Measurements from ENCODE around the gene CACNA1C.

The CACNA1C gene

DNA sequence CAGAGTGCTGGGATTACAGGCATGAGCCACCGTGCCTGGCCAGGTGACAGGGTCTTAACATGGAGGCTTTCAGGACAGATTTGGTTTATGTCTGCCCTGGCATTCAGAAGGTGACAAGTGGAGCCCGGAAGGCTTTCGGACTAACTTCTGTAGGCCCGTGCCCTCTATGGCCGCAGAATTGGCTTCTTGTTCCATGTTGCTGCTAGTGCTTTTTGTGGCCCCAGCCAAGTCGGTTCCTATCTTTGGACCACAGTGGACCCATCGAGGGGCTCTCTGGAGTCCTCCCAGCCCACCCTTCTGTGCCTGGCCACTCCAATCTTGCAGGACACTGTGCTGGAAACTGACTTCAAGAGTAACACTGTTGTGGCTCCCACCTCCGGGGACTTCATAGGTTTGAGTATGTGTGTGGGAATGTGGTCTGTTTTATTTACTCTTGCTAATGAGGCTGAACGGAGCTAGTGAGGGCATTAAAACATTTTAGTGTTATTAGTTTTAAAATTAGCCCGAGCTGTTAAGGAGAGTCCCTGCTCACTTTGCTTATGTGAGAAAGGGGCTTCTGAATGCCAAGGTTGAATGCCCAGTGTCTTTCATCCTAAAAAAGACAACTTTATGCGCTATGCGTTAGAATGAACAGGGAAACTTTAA lies 245.9 kb downstream of the CACNA1C start:
- no peak for DNase-seq (ENCODE audit: low spot score)

DNA sequence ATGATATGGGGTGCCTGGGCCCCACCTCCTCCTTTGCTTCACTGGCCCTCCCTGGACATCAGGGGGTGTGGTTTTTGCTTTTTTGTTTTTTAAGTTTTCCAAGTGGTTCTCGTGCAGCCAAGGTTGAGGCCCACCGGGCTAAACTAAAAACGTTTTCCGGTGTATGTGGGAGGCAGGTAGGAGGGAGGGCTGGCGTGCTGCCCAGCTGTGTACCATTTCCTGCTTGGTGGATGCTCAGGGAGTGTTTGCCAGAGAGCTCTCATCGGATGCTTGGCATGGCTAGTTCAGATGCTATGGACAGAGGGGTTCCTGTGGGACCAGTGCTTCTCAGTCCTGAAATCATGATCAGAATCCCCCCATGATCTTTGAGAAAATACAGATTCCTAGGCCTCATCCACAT lies 246.4 kb downstream of the CACNA1C start:
- DNase-seq (ENCODE audit: low spot score) = no peak

DNA sequence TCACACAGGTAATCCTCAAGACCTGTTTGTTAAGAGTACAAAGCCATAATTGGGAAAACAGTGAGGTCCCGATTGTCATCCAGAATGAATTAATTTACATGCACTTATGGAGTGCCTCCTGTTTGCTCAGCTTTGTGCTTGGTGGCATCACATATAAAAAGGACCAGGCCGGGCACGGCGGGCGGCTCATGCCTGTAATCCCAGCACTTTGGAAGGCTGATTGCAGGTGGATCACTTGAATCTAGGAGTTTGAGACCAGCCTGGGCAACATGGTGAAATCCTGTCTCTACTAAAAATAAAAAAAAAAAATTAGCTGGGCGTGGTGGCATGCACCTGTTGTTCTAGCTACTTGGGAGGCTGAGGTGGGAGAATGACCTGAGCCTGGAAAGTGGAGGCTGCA lies 247.4 kb downstream of the CACNA1C start:
- no peak for DNase-seq (ENCODE audit: low spot score)

DNA sequence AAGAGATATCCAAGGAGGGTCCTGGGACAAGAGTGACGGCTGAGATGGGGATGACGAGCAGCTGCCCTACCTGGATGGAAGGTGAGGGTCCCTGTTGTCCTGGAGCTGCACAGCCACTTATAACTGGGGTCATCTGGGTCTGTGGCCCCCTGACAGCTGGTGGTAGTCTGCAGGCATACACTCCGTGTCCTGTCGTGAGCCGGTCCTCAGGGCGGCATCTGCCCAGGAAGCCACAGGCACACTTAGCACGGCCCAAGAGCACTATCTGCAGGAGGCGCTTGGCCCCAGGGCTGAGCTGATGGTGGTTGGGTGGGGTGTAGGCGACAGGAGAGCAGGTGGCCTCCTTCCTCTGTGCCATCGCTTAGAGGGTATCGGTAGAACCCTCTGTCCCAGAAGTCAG lies 248.1 kb downstream of the CACNA1C start:
- DNase-seq (ENCODE audit: low spot score) = no peak

DNA sequence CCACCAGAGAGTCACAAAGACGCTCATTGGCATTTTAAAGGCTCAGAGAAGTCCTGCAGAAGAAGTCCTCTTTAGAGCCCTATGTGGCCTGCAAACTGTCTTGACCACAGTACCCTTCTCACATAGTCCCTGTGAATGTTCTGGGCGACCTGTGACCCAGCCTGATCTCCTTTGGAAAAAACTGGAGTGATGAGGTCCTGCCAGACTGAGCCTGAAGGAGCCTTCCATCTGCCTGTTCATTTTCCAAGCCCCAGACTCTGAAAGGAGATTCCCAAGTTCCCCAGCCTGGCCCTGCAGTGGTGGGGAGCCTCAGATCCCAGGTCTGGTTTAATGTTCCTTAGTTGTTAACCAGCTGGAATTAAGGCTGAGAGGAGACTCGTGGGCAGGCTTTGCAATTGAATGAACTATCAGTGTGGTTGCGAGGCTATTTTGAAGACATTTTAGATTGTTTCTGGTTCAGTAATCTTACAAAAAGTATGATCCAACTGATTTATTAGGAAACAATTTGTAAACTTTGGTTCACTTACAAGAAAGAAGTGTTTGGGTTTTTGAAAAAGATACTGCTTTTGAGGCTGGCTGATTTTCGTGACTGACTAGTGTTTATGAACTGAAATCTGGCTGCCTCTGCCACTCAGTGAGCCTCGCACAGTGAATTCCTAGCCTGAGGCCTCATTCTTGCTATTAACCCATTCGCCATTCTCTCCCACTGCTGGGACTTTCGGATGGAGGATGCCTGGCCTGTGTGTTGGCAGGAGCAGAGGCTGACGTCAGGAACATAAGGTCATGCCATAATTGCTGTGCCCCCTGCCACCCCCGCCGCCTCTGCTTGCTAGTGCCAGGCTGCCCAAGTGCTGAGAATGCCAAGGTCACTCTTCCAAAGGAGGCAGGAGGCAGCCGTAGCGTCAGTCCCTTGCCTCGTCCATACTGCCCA lies 249.0 kb downstream of the CACNA1C start:
- DNase-seq (ENCODE audit: low spot score) = no peak

DNA sequence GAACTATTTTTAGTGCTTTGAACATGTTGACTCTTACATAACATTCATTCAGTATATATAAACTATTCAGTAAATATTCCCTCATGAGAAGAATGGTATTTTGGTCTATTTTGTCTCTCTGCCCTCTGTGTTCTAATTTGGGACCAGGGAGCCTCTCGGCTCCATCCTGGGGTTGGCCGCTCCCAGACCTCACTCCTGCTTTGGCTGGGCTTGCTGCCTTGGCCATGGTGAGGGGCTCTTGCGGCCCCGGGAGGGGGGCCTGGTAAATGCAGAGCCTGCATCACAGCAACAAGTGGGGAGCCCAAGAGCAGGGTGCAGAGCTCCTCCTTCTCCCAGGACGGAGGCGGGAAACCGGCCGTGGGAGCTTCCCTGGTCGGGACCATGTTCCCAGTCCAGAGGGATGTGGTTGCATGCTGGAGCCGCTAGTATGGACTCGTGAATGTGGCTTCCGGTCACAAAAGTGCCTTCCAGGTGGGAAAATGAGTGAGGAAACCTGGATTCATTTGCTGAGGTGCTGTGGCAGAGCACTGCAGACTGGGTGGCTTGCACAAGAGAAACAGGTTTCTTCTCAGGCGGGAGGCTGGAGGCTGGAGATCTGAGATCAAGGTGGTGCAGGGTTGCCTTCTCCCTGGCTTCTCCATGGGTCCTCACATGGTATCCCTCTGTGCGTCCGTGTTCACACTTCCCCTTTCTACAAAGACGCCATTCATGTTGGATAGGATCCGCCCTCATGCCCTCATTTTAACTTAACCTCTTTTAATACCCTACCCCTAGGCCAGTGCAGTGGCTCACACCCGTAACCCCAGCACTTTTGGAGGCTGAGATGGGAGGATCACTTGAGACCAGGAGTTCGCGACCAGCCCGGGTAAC lies 250.2 kb downstream of the CACNA1C start:
- DNase-seq (ENCODE audit: low spot score) = no peak

DNA sequence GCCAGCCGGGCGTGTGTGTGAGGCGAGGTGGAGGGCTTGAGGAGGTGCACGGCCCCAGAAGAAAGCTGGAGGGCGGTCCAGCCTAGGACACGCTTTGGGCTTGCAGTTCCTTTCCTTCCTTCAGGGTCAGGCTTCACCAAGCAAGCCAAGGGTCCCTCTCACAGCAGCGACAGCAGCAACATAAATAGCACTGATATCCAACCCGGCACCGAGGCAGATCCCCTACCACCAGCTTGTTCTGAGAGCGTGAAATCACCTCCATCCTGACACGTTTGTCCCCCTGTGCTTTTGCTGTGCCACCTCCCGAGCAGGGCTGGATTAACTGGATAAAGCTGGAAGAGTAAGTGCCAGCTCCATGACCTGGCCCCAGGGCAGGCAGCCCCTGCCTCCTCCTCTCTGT lies 251.4 kb downstream of the CACNA1C start:
- DNase-seq (ENCODE audit: low spot score) = no peak

DNA sequence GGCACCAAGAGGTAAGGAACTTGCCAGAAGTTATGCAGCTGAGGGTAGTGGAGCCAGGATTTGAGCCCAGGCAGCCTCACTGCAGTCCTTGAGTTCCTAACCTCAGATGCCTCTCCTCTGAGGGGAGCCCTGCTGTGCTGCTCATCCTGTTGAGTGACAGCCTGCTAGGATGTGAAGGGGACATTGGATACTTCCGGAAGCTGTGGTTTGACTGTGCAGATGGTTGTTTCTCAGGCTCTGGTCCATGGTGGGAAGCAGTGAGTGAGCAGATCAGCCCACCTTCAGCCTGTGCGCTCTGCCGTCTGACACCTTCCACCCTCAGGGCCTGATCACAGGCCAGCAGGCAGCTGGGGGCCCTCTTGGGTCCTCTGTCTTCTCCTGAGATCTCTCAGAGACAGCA lies 253.2 kb downstream of the CACNA1C start:
- DNase-seq (ENCODE audit: low spot score) = no peak

DNA sequence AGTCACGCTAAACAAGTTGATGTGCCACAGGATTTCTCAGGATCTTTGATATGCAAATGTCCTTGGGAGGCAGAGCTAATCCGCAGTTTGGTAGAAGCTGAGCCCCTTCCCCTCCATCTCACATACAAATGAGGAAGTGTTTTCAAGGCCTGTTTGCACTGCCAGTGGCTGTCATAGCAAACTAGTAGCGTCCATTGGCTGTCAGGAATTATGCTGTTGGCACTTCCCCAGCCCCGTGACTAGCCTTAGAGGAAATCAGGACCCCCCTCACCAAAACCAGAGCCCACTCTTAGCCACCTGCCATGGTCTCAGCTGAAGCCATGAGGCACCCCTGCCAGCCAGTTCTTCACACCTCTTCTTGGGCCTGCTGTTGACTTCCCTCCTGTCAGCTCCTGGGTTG lies 253.9 kb downstream of the CACNA1C start:
- DNase-seq (ENCODE audit: low spot score) = no peak

DNA sequence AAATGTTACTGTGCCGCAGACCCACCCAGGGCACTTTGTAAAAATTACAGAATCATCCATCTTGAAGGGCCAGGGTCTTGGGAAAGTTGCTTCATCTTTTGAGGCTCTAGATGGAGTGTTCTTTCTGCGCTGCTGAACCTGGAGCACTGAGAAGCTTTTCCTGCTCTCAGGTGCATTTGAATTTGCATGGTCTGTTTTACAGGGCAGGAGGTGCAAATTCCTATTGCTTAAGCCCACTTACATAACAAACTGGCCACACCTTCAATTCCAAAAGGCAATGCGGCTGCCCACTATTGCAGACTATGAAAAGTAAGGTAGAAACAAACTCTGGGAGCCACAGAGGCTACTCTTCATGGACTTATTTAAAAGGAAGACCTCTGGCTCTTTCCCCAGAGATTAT lies 254.8 kb downstream of the CACNA1C start:
- DNase-seq (ENCODE audit: low spot score) = no peak

DNA sequence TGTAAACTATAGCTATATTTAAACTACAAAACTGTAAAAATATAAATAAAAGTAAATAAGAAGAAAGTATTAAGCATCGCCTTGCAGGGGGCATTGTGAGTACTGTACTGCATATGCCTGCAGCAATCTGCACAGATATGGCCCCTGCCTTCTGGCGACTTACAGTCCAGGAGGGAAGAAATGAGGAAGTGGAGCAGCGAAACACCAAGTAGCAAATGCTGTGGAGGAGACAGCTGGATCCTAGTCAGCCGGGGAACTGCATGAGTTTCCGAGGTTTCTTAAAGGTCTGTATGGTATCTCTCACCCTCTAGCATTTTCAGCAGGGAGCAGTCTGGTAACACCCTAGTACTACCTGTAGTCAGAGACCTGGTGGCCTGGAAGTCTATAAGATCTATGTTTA lies 256.9 kb downstream of the CACNA1C start:
- no peak for DNase-seq (ENCODE audit: low spot score)

DNA sequence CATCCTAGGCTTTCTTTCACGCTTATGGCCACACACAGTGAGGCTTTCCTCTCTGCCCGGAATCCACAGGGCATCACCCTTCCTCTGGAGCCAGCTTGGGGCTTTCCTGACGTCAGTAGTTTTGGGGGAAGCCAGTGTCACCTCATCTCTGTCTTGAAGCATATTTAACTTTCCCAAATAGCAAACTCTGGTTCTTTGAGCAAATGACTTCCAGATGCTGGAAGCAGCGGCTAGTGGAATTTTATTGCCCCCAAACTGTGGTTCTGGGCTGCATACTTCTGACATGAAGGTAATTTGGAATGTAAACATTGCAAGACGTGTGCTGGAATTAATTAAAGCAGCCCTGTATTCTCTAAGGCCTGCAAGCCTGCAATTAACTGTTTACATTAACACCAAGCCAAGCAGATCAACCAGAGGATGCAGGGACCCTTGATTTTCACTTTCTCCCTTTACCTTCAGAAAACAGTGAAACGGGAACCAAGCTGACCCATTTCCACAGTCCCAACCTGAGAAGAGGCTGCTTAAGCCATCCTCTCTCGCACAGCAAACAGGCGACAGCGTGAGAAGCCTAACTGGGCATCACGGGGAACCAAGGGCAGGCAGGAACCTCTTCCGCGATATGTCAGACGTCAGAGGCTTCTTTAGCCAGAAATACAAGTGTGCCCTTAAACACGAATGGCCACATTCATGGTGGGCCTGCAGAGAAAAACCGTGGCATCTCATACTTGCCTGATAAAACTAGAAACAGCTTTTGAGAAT lies 258.4 kb downstream of the CACNA1C start:
- DNase-seq (ENCODE audit: low spot score) = no peak

DNA sequence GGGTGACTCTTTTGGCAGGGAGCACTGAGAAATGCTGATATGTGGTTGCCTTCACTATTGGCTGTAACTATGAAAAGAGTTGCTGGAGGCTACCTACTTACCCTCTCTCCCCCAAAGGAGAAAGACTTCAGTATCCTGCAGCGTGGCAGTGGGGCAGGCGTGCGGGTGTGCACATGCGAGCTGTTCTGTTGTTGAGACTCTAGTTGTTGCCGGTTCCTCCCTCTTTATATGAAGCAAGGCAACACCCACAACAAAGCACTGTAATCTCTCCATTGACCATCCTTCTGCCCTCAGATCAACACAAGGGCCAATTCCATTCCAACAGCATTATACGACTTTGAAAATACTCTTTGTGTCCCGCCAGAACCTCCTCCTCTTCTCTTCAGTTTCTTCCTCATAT lies 259.4 kb downstream of the CACNA1C start:
- no peak for DNase-seq (ENCODE audit: low spot score)

DNA sequence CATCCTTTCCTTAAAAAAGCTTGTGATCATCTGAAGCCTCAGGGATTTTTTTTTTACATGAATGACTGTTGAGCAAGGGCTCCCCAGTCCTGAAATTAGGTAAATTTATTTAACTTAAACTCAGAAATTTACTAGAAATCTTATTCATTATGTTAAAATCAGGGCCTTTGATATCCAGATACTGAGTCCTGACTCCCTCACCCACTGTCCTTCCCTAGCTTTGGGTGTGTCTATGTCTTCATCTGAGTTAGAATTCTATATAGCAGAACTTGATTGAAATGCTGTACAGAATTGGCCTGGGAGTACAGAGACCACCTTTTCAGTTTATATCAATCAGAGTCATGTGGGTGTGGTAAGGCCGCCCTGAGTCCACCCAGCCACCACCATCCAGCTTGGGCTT lies 260.0 kb downstream of the CACNA1C start:
- no peak for DNase-seq (ENCODE audit: low spot score)

DNA sequence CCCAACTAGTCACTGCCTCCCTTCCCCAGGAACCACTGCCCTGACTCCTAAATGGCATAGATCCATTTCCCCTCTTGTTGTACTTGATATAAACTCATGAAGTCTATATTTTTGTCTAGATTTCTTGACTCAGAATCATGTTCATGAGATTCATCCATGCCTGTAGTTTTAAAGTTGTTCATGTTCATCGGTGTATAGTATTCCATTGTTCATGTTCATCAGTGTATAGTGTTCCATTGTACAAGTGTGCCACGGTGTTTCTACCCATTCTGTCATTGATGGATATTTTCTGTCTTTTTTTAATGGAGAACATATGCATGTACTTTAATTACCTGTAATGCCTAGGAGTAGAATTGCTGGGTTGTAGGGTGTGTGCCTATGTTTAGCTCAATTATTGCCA lies 261.7 kb downstream of the CACNA1C start:
- no peak for DNase-seq (ENCODE audit: low spot score)

DNA sequence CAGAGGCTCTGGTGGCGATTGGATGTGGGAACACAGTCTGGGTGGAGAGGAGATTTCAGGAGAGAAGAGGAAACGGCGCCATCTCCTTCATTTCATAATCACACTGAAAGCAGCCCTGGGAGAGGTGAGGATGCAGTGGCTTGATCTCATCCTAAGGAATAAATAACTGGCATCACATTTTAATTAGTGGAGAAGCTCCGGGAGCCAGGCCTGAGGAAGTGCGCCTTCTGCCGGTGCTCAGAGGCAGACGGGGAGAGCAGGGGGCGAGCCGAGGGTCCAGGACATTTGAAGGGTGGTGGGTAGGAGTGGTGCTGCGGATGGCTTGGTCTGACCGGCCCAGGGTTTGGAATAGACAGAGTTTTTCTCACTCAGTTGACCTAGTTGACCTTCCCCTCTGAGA lies 265.0 kb downstream of the CACNA1C start:
- DNase-seq (ENCODE audit: low spot score) = no peak

DNA sequence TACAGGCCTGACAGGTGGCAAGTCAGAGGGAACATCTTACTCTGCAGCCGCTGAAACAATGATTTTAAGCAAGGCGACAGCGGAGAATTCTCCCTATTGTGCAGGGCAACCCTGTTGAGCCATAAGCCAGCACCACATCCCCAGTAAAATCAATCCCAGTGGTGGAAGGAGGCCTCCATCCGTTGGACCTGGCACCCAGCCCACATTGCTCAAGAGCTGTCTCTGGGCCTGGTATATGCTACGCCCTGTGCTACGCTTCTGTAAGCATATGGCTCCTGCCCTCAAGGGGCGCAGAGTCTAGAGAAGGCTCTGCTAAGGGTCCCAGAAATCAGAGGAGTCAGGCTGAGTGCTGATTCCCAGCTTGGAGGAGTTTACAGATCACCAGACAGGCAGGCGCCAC lies 265.5 kb downstream of the CACNA1C start:
- no peak for DNase-seq (ENCODE audit: low spot score)

DNA sequence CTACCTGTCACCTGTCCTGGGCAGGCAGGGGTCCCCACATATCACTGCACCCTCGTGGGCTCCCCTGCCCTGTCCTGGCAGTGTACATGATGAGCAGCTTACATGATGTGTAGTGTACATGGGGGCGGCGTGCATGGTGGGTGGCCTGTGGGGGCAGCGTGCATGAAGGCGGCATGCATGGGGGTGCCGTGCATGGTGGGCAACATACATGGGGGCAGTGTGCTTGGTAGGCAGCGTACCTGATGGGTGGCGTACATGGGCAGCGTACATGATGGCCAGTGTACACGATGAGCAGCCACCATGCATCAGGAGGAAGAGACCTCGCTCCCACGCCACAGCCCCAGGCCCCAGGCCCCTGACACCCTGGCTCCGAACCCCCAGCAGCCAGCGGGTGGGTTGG lies 266.3 kb downstream of the CACNA1C start:
- no peak for DNase-seq (ENCODE audit: low spot score)

DNA sequence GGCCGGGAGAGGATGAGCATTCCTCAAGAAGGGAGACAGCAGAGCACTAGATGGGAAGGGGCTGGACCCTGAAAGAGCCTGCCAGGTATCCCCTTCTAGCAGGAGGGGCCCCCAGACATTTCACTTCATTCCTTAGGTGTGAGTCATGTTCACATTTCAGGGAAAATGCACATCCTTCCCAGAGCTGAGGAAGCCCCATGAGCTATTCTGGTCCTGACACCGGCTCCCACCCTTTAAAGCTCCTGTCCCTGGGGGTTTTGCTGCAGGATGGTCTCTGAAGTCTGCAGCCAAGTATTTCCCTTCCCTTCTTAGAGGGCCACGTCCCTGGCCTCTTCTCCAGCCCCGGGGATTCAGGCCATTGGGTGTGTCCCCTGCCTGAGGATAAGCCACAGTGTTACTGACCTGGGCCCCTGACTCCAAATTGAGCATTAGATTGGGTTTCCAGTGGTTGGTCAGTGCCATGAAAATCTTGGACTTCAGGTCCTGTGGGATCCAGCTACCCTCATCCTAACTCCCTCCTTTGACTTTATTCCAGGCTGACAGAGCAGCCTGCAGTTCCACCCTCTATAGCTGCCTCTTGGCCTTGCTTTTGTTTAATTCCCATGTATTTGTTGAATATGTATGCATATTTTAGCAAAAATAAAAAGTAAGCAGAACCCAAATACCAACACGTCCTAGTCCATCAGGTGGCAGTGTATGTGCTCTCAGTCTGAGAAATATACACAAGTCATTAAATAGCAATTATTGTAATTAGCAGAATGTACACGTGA lies 267.1 kb downstream of the CACNA1C start:
- no peak for DNase-seq (ENCODE audit: low spot score)

DNA sequence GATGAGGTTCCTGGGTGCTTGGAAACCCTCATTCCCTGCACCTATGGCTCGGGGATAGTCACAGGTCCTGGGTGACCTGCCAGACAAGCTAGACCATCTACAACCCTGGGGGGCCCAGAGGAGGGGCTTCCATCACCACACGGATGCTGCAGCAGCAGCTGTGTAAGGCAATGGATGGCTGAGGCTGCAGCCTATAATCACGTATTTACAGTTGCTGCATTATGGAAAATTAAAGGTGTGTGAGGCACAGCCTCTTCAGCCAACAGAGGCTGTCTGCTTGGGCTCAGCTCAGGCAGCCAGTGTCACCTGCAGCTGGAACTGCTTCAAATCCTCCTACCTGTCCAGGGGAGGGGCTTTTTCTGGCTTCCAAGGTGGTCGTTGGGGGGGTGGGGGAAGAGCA lies 268.1 kb downstream of the CACNA1C start:
- no peak for DNase-seq (ENCODE audit: low spot score)

DNA sequence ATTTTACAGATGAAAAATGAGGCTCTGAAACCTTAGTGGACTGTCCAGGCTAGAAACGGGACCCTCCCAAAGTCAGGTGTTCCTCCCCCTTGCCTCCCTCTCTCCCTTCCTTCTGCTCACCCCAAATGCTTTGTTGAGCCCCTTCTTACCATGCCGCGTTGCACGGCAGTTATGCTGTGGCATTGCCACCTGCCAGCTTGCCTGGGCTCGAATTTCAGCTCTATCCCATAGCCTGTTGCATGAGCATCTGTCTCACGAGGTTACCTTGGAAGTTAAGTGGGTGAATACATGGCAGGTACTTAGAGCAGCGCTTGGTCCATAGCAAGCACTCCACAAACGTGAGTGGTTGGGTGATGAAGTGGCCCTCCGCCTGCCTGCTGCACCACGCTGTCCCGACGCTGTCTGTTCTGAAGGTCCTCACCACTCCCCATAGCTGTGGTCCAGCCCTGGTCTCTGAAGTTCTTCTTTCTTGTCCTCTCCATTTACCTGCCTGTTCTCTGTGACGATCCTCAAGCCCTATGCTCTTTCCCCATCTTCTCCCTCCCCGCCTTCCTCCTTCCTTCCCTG lies 269.9 kb downstream of the CACNA1C start:
- no peak for DNase-seq (ENCODE audit: low spot score)

All from SW480 (cell line).